ENCODE data around the gene DENND2A.

The DENND2A gene

GRCh38 chr7:140609646-140610045 is 31.0 kb downstream of the DENND2A start:
- Histone ChIP-seq H3K27ac (no peak overlapping the region), H3K27me3 (no peaks in the 10 kb centered on the region), H3K4me3 (no peak overlapping the region), H3K4me2 (no peak overlapping the region), H3K36me3 (no peaks in the 10 kb centered on the region), H4K20me1 (no peaks in the 10 kb centered on the region), H3K9me3 (replicated peaks in 1 of 11) (no peaks in the 10 kb centered on the region), H3K4me1 (peaks cover 0 to 11% (median 0%) of the 10 kb centered on the region in 10 experiments; a peak in 3 of 20 replicates), H3K9ac (no peak overlapping the region)
- TF ChIP-seq Cebpa-rat (IDR thresholded peaks at IDR 0.05): no peak

DNA sequence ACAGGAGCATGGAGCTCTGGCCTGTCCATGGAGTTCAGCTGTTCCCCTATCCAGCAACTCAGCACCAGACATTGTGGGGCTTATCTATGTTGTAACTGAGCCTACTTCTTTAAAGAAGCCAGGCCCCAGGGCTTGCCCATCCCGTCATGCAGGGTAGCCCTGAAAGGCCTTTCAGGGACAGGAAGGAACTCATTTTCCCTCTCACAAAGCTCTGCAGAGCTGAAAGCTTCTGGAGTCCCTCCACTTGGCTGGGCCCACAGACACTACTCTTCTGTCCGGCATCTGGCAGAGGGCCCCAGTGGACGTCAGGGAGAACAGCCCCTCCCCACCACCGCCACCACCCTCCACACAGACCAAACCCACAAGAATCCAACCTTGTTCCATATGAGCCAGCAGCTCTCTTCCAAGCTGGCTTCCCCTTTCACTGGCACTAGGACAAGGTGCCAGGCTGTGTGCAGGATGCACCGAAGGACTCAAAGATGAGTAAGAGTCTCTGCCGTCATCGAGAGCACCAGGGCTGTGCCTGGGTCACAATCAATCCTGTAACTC is 33.1 kb downstream of the DENND2A start:
- Histone ChIP-seq H3K27ac (no peak overlapping the region), H3K36me3 (no peaks in the 10 kb centered on the region), H4K20me1 (no peaks in the 10 kb centered on the region), H3K9ac (no peak overlapping the region), H3K9me3 (replicated peaks in 1 of 11) (no peaks in the 10 kb centered on the region), H3K4me1 (peaks cover 0 to 4% (median 0%) of the 10 kb centered on the region in 10 experiments; a peak in 1 of 20 replicates), H3K4me2 (no peak overlapping the region), H3K4me3 (no peak overlapping the region), H3K27me3 (no peaks in the 10 kb centered on the region)
- no peak for TF ChIP-seq Cebpa-rat (IDR thresholded peaks at IDR 0.05)

- no peak overlapping the region for H3K27ac ChIP-seq
- H3K27me3 ChIP-seq: no peaks in the 10 kb centered on the region
- H3K36me3 ChIP-seq: 0 out of 22 replicates have a peak, but pooled peaks cover 0 to 4% (median 0%) of the 10 kb centered on the region in 11 experiments
- no peak for TF ChIP-seq Cebpa-rat (IDR thresholded peaks at IDR 0.05)
- no peak overlapping the region for H3K9ac ChIP-seq
- no peaks in the 10 kb centered on the region for H3K9me3 ChIP-seq (replicated peaks in 1 of 11)
- no peak overlapping the region for H3K4me3 ChIP-seq
- no peaks in the 10 kb centered on the region for H3K4me1 ChIP-seq
- H4K20me1 ChIP-seq: no peaks in the 10 kb centered on the region
- no peak overlapping the region for H3K4me2 ChIP-seq
These were observed 35.3 kb downstream of the DENND2A start for GRCh38 chr7:140605337-140605736.

DNA sequence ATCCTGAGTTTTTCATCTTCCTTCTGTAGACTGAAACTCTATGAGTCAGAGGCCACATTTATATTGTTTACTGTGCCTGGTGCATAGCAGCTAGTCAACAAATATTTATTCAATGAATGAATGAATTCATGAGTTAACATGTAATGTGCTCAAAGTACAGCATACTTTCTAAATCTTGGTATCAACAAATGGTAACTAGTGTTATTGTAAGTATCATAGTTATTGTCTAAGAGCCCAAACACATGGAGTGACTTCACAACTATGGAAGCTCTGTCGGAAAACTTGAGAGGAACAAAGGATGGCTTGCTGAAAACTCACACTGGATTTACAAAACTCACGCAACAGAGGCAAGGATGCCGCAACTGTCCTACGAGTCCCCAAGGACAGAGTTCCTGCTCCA is 35.9 kb downstream of the DENND2A start:
- H3K4me1 ChIP-seq: no peaks in the 10 kb centered on the region
- H3K9ac ChIP-seq: no peak overlapping the region
- H3K4me3 ChIP-seq: no peak overlapping the region

DNA sequence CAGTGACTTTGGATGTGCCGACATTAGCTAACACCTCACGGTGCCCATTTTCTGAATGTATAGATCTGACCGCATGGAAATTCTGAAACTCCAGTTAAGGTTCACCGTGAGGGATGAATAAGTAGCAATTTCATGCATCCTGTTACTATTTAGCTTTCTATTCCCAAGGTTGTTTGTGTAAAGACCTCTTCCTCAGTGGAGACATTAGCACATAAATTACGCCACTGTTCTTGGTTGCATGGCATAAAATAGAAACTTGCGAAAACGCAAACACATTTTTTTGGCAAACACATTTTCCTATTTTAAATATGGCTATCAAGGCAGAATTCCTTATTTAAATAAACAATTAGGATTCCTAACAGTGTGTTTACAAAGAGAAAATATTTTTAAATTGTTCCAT is 36.5 kb downstream of the DENND2A start:
- no peak for TF ChIP-seq Cebpa-rat (IDR thresholded peaks at IDR 0.05)
- Histone ChIP-seq H3K27me3 (no peaks in the 10 kb centered on the region), H4K20me1 (no peaks in the 10 kb centered on the region), H3K4me3 (no peak overlapping the region), H3K27ac (no peak overlapping the region), H3K36me3 (0 out of 22 replicates have a peak, but pooled peaks cover 0 to 4% (median 0%) of the 10 kb centered on the region in 11 experiments), H3K9me3 (replicated peaks in 1 of 11) (no peaks in the 10 kb centered on the region), H3K4me2 (no peak overlapping the region), H3K9ac (no peak overlapping the region), H3K4me1 (no peaks in the 10 kb centered on the region)

More for the DNA sequence above, 35.9 kb downstream of the DENND2A start:
- H3K27me3 ChIP-seq: no peaks in the 10 kb centered on the region
- H3K27ac ChIP-seq: no peak overlapping the region
- no peaks in the 10 kb centered on the region for H4K20me1 ChIP-seq
- H3K4me2 ChIP-seq: no peak overlapping the region
- H3K9me3 ChIP-seq (replicated peaks in 1 of 11): no peaks in the 10 kb centered on the region
- 0 out of 22 replicates have a peak, but pooled peaks cover 0 to 4% (median 0%) of the 10 kb centered on the region in 11 experiments for H3K36me3 ChIP-seq
- TF ChIP-seq Cebpa-rat (IDR thresholded peaks at IDR 0.05): no peak

DNA sequence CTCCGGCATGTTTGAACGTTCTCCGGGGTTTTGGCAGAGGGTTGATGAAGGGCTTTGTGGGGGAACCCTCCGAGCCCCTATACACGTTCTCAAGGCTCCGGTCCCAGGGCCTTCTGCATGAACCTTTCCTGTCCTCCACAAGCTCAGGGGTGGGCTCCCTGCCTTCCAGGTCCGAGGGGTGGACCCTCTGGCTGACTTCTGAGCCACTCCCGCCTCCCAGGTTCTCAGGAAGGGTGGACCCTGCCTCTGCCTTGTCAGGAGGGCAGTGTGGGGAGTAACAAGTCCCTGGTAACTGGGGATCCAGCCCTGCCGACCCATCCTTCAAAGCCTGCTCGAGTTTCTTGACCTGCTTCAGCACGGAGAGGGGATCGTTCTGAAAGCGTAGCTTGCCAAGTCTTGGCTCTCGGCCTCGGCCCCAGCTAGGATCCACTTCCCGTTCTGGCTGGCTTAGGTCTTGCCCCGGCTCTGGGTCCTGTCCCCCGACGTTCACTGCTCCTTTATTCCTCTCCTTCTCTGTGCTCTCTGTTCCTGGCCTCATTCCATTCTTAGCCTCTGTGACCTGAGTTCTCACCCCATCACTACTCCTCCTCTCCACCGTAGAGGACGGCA is 38.9 kb downstream of the DENND2A start:
- no peak for TF ChIP-seq Cebpa-rat (IDR thresholded peaks at IDR 0.05)
- Histone ChIP-seq H3K4me2 (no peak overlapping the region), H3K27ac (no peak overlapping the region), H3K27me3 (no peaks in the 10 kb centered on the region), H4K20me1 (no peaks in the 10 kb centered on the region), H3K9me3 (replicated peaks in 1 of 11) (no peaks in the 10 kb centered on the region), H3K9ac (no peak overlapping the region), H3K4me1 (no peaks in the 10 kb centered on the region), H3K36me3 (0 out of 22 replicates have a peak, but pooled peaks cover 0 to 4% (median 0%) of the 10 kb centered on the region in 11 experiments), H3K4me3 (no peak overlapping the region)

- H3K9me3 ChIP-seq (replicated peaks in 1 of 11): no peaks in the 10 kb centered on the region
- no peak for TF ChIP-seq Cebpa-rat (IDR thresholded peaks at IDR 0.05)
- H3K4me1 ChIP-seq: no peaks in the 10 kb centered on the region
- H3K36me3 ChIP-seq: 0 out of 22 replicates have a peak, but pooled peaks cover 0 to 4% (median 0%) of the 10 kb centered on the region in 11 experiments
- no peaks in the 10 kb centered on the region for H3K27me3 ChIP-seq
- H3K9ac ChIP-seq: no peak overlapping the region
- no peak overlapping the region for H3K4me3 ChIP-seq
- no peak overlapping the region for H3K4me2 ChIP-seq
- H4K20me1 ChIP-seq: no peaks in the 10 kb centered on the region
- H3K27ac ChIP-seq: no peak overlapping the region
These were observed 40.3 kb downstream of the DENND2A start for GRCh38 chr7:140600341-140600740.

DNA sequence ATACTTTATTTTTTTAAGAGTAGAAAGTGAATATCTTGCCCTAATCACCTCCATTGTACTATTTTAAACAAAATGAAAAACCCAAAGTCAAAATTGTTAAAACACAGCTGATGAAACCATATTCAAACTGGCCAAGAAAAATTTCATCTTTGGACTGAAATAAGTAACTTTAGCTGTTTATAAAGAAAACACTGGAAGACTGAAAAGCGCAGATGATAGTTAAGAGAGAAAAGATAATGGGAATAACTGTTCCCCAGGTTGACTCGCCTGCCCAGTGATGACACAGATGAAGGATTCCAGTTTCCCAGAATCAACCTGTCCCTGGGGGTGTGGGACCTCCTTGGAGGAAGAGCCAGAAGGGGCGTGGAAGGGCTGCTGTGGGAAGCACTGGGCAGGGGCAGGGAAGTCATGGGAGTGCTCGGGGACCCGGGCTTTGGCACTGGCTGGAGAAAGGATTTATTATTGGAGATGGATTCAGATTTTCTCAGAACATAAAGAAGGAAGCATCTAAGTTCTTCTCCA is 43.1 kb downstream of the DENND2A start:
- Histone ChIP-seq H3K4me2 (no peak overlapping the region), H3K9ac (no peak overlapping the region), H3K4me1 (0 out of 20 replicates have a peak, but pooled peaks cover 0 to 5% (median 0%) of the 10 kb centered on the region in 10 experiments), H3K4me3 (no peak overlapping the region), H3K27ac (no peak overlapping the region), H3K27me3 (no peaks in the 10 kb centered on the region), H3K36me3 (0 out of 22 replicates have a peak, but pooled peaks cover 0 to 4% (median 0%) of the 10 kb centered on the region in 11 experiments), H4K20me1 (no peaks in the 10 kb centered on the region), H3K9me3 (replicated peaks in 1 of 11) (no peaks in the 10 kb centered on the region)
- TF ChIP-seq Cebpa-rat (IDR thresholded peaks at IDR 0.05): no peak

DNA sequence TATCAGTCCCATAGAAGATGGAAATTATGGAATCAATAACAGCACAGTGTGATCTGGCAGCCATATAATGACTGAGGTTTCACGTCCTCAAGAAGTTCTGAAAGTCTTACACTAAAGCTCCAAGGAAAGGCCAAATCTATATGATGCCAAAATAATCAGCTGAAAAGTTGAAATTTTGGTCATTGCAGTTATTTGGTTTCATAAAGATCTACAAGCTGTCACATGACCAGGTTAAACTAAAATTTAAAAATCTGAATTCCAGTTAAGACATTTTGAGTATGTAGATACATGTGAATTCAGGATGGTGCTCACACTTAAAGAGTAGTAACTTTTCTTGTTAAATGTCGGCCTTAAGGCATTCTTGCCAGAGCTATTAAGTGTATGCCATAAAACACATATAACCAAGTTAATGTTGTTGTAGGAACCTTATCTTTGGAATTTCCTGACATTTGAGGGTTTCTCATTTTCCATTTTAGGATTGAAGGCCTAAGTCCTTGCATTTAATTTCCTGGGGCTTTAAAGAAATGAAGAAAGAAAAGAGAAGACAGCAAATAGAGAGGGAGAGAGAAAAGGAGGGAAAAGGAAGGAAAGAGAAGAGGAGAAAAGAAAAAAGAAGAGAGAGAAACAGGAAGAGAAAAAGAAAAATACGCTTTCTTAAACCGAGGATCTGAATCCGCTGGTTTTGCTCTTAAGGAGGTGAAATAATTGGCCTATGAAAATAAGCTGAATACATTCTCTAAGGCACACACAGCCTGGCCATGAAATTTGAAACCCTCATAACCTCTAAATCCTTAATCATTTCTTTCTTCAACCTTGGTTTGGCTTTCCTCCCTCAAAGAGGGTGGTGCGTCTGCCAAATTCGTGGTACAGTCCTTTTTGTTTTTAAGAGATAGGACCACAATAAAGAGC is 43.8 kb downstream of the DENND2A start:
- no peak overlapping the region for H3K4me3 ChIP-seq
- no peaks in the 10 kb centered on the region for H4K20me1 ChIP-seq
- H3K27me3 ChIP-seq: no peaks in the 10 kb centered on the region
- H3K4me2 ChIP-seq: no peak overlapping the region
- H3K36me3 ChIP-seq: 0 out of 22 replicates have a peak, but pooled peaks cover 0 to 2% (median 0%) of the 10 kb centered on the region in 11 experiments
- H3K27ac ChIP-seq: no peak overlapping the region
- H3K4me1 ChIP-seq: 0 out of 20 replicates have a peak, but pooled peaks cover 0 to 5% (median 0%) of the 10 kb centered on the region in 10 experiments
- no peaks in the 10 kb centered on the region for H3K9me3 ChIP-seq (replicated peaks in 1 of 11)
- no peak for TF ChIP-seq Cebpa-rat (IDR thresholded peaks at IDR 0.05)
- no peak overlapping the region for H3K9ac ChIP-seq
